HG02678 (cell line): Measurements from ENCODE around the gene DISC1.

Source experiments
- ATAC-seq: cut with Tn5 transposase; IDR thresholded peaks from one replicate; pipeline ENCODE4 v1.9.1; 2021; ENCODE audit warnings: mild to moderate bottlenecking, moderate library complexity; ENCODE audit not compliant: unreplicated experiment

The DISC1 gene

GRCh38 chr1:232059726-232060374 lies 433.3 kb downstream of the DISC1 start:
- ATAC-seq = no peak

DNA sequence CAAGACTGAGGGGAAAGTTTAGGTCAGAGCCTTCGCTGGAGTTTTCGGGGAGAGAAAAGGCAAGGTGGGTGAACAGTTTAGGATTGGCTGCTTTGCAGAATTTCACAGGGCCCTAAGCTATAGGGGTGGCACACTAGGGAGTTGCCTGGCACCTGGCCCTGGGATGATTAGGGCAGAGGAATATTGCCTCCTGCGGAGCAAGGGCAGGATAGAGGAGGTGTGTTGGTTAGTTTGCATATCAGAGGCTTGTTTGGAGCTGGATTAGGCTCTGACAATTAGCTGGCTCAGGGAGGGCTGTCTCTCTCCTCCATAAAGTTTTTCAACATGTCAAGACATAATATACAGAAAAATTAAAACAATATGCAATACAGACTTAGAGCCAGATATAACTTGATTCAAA lies 436.4 kb downstream of the DISC1 start:
- ATAC-seq = no peak

- ATAC-seq = no peak
Observed at GRCh38 chr1:232066521-232066920, 439.9 kb downstream of the DISC1 start.

GRCh38 chr1:232074265-232074664 lies 447.7 kb downstream of the DISC1 start:
- ATAC-seq = no peak

DNA sequence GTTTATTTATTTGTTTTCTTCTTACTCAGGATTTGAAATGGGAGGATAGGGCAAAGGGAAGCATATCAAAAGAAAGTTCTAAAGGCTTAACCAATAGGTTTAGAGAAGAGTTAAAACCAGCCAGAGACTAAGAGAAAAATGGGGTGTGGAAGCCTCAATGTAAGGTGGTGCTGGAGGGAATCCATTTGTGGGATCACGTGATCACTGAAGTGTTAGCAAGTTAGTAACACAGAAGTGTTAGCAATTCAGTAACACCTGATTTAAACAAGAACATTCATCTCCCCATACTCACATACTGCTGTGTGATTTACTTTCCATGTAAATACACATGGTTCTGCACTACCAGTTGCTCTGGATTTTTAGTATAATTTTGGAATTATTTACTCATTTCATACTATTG lies 451.2 kb downstream of the DISC1 start:
- no peak for ATAC-seq

DNA sequence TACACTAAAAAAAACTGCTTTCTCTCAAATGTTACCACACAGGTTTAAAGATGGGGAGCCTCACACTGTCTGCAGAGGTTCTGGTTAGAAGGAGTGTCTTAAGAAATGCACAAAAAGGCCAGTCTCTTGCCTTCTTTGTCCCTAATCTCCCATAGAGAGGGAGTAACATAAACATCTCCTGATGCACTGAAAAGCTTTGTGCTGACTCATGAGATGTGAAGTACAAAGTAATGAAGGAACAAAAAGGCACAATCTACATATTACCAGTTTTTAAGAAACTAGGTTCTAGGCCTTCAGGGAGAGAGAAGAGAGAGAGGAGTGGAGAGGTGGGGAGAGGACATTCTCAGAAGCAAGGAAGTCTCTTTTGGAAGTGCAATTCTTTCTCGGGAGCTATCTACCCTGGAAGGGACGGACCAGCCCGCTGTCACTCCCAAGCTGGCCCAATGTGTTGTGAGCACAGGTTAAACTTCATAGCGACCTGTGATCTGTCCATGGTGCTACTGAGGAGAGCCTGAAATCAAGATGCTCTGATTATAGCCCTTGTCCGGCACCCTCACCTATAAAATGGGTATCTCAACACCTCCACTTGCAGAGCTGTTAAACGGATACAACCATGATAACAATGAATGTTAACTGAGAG lies 458.1 kb downstream of the DISC1 start:
- no peak for ATAC-seq

DNA sequence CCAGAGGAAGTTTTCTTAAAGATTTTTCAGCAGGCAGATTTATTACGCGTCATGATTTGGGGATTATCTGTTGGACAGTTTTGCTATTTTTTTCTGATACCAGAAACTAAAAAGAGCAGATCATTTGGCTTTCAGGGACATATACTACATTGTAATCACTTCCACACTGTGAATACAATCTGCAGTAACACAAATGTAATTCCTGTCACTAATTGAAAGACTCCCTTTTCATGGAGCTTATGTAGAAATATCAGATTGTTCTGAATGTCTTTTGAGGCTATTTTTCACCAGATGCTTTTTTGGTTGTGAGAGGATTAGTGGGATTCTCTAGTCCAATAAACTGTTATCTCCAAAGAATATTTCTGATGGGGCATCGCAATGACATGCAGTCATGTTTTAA lies 464.2 kb downstream of the DISC1 start:
- ATAC-seq = no peak
